Ovary (tissue), 9 donors: ENCODE measurements around the gene MT2A. TPM values are rescaled to one million over a fixed set of nuclear protein-coding genes. Genes with fewer than 3 reads are reported as not detected.

Experiments used
- DNase-seq, 5 donors: peaks; one replicate each; pipeline ENCODE4 v3.0.0-alpha.2; 2019 to 2020
- H3K27ac ChIP-seq, 2 donors: fragments of 200-600 bp; one replicate each; pipeline versions ENCODE4 v1.5.1 to v1.8.0; 2019 to 2022
- H3K27me3 ChIP-seq: fragments of 200-600 bp; one replicate; pipeline ENCODE4 v1.8.0; 2022
- H3K36me3 ChIP-seq: fragments of 200-600 bp; sonication (generic); one replicate; pipeline ENCODE4 v1.5.1; 2019
- H3K4me1 ChIP-seq: one replicate; pipeline ENCODE4 v1.8.1; 2013; ENCODE audit warnings: mild to moderate bottlenecking, moderate library complexity; ENCODE audit not compliant: insufficient read depth
- H3K4me3 ChIP-seq: fragments of 200-600 bp; sonication (generic); one replicate; pipeline ENCODE4 v1.5.1; 2017
- H3K9me3 ChIP-seq, 2 donors: fragments of 200-600 bp in 1 of 2; sonication (generic) in 1 of 2; one replicate each; pipeline versions ENCODE4 v1.5.1 to v1.8.1; 2013 to 2019; ENCODE audit warnings: mild to moderate bottlenecking in 1 of 2, moderate library complexity in 1 of 2
- CTCF ChIP-seq, 3 donors: fragments of 450-650 bp in 2 of 3; fragments of 200-600 bp in 1 of 3; IDR thresholded peaks; one replicate each; pipeline versions ENCODE4 v1.5.1 to v1.8.0; 2016 to 2022; ENCODE audit warnings: antibody characterized with exemption in 3 of 3, mild to moderate bottlenecking in 1 of 3
- EP300 ChIP-seq: sonication (generic); formaldehyde crosslinking; IDR thresholded peaks from one replicate; pipeline ENCODE4 v1.6.1; 2017; ENCODE audit warnings: antibody characterized with exemption
- POLR2A ChIP-seq: fragments of 450-650 bp; IDR thresholded peaks from one replicate; pipeline ENCODE4 v1.6.1; 2017; ENCODE audit warnings: antibody characterized with exemption, mild to moderate bottlenecking, moderate library complexity
- WGBS, 3 donors: extraction: QIAGEN DNeasy Blood & Tissue Kit in 1 of 3; methylation state at CpG; one replicate each; pipeline versions ENCODE4 v1.1.5 to v1.1.7; 2013 to 2017; 5-methylcytosine and 5-hydroxymethylcytosine counted together
- intact Hi-C, 4 donors: fragments of 100-400 bp; cut with DNase I; formaldehyde crosslinking; loops; one replicate each; pipeline versions ENCODE4 v1.11.0 to v1.15.1; 2022 to 2023
- polyA plus RNA-seq, 2 donors: library from polyadenylated mRNA; stranded (reverse); fragments of 200-250 nt in 1 of 2; fragments of 350-450 nt in 1 of 2; fragmentation: Illumina TruSeq in 1 of 2; extraction: RNeasy Lipid Tissue Mini Kit (QIAGEN cat#74804) in 1 of 2; gene quantifications; one replicate each; pipeline ENCODE4 v1.2.3, GENCODE V29; 2013 to 2014
- total RNA-seq, 7 donors: library from RNA; depleted of rRNA in 2 of 7; stranded (reverse); fragments of >200 nt in 2 of 7; fragmentation: NEBNext Ultra II Directional in 3 of 7; extraction: Animal tissue kit (Norgen Biotek cat#: 25700) in 3 of 7; gene quantifications; one replicate each; pipeline versions ENCODE4 v1.1.0 to v1.2.4, GENCODE V29; 2016 to 2023
- donor health status: DM: no; HTN: no; CAD: no; lungs with moderate emphysema.
- donor health status: DM: no; HTN: no; CAD: no.
- donor health status: Bipolar disorder and iron deficiency.
- donor health status: DM: yes; HTN: yes; CAD: no.
- donor health status: DM: no; HTN: no; CAD: no.
- donor health status: DM: yes; HTN: yes; CAD: no.

Gene MT2A
- total and polyA plus RNA-seq, 9 donors = 16.1 to 679 (median 136) TPM

GRCh38 chr16:56623637-56624036, 15.3 kb downstream of the MT2A start:
- DNase-seq = no peak
- intact Hi-C loops = loop anchor here in 1 of 4 donors (10.0 kb wide), 1 partner anchor 51 kb away; no protein-coding TSS in a partner anchor
- no peak overlapping the region for H3K27ac ChIP-seq
- no peaks in the 10 kb centered on the region for H3K27me3 ChIP-seq
- H3K4me1 ChIP-seq = peaks cover 6% of the 10 kb centered on the region
- H3K4me3 ChIP-seq = no peak overlapping the region
- no peaks in the 10 kb centered on the region for H3K36me3 ChIP-seq
- TF ChIP-seq CTCF (IDR thresholded peaks at IDR 0.05) = no peak
- TF ChIP-seq EP300 = no peak
- TF ChIP-seq POLR2A = no peak
- no peaks in the 10 kb centered on the region for H3K9me3 ChIP-seq
- 89 to 96% (median 96%) methylated on average over 2 of the region's 2 CpGs for WGBS, 3 donors

GRCh38 chr16:56625140-56625942, 17.0 kb downstream of the MT2A start, which contains the start of gene MT1E:
Gene MT1E (plus strand): TSS chr16:56625781. CDS start chr16:56625852, 71 bp downstream.
- peak within 1 kb of the TSS; percentile 65 to 79 for H3K27ac ChIP-seq
- no peaks in the 10 kb centered on the region for H3K9me3 ChIP-seq
- no peaks in the 10 kb centered on the region for H3K27me3 ChIP-seq
- 1 to 2% (median 1%) methylated on average over 51 to 62 of the region's 62 CpGs for WGBS, 3 donors
- TF ChIP-seq POLR2A (peak; percentile 59), EP300 (peak; percentile 88), CTCF (IDR thresholded peaks at IDR 0.05) (no peak)
- H3K4me3 ChIP-seq = peak within 1 kb of the TSS; percentile 73
- no peaks in the 10 kb centered on the region for H3K36me3 ChIP-seq
- intact Hi-C loops = loop anchor here in 1 of 4 donors (10.0 kb wide), 1 partner anchor 49 kb away; no protein-coding TSS in a partner anchor
- peaks cover 6% of the 10 kb centered on the region for H3K4me1 ChIP-seq
- DNase-seq = peak; percentile 48 to 83 (median 68)

DNA sequence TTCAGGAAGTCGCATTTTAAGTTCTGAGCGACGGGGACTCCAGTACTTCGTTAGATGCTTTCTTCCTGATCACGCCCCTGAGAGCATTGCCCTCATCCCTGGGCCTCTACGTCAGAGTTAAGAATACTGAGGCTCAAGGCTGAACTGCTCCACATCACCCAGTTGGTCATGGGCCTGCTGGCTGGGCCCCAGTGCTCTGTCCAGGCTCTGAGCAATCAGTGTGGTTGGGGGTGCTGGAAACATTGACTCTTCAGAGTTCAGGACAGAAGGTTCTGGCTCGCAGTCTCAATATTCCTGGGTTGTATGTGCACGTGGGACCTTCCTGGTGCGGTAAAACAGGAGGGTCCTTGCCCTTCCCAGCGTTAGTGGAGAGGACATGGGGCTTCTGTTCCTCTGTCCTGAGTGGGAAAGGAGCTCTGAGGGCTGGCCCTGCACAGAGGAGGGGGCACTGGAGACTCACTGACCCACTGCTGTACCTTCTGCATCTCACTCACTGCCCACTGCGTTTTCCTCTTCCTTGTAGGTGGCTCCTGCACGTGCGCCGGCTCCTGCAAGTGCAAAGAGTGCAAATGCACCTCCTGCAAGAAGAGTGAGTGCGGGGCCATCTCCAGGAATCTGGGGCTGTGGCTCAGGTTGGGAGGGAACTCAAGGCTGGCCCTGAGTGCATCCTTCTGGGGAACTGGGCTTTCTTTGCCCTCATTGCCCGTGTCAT, 17.7 kb downstream of the MT2A start:
- DNase-seq = peak; percentile 71 to 84 (median 77)
- Histone ChIP-seq H3K4me1 (peaks cover 6% of the 10 kb centered on the region), H3K36me3 (no peaks in the 10 kb centered on the region), H3K4me3 (peak overlapping the region; percentile 73), H3K9me3 (no peaks in the 10 kb centered on the region), H3K27ac (peak overlapping the region; percentile 65 to 79), H3K27me3 (no peaks in the 10 kb centered on the region)
- TF ChIP-seq EP300 (no peak), POLR2A (no peak), CTCF (IDR thresholded peaks at IDR 0.05) (no peak)
- intact Hi-C loops = loop anchor here in 2 of 4 donors (2.0 to 10.0 kb wide), 2 partner anchors 17 to 49 kb away; partner anchors contain the start of gene MT2A (in 1 of the 2)
- 25 to 35% (median 31%) methylated on average over 16 of the region's 16 CpGs for WGBS, 3 donors

- TF ChIP-seq CTCF (IDR thresholded peaks at IDR 0.05) = no peak
- intact Hi-C loops = loop anchor here in 2 of 4 donors (2.0 to 10.0 kb wide), 2 partner anchors 18 to 48 kb away; partner anchors contain the start of gene MT2A (in 1 of the 2)
- Histone ChIP-seq H3K27ac (no peak overlapping the region), H3K27me3 (no peaks in the 10 kb centered on the region), H3K9me3 (no peaks in the 10 kb centered on the region), H3K4me3 (peak overlapping the region; percentile 73), H3K36me3 (no peaks in the 10 kb centered on the region), H3K4me1 (peaks cover 6% of the 10 kb centered on the region)
- WGBS, 3 donors = 72 to 82% (median 73%) methylated on average over 7 of the region's 7 CpGs
- DNase-seq = peak in 1 of 5 donors; percentile 21
Observed at GRCh38 chr16:56626685-56627084, 18.3 kb downstream of the MT2A start.
